EL (cell line): Measurements from ENCODE around the gene AHRR.

Source experiments
- DNase-seq: peaks from one replicate; pipeline ENCODE4 v3.0.0-alpha.2; 2016

Gene AHRR

DNA sequence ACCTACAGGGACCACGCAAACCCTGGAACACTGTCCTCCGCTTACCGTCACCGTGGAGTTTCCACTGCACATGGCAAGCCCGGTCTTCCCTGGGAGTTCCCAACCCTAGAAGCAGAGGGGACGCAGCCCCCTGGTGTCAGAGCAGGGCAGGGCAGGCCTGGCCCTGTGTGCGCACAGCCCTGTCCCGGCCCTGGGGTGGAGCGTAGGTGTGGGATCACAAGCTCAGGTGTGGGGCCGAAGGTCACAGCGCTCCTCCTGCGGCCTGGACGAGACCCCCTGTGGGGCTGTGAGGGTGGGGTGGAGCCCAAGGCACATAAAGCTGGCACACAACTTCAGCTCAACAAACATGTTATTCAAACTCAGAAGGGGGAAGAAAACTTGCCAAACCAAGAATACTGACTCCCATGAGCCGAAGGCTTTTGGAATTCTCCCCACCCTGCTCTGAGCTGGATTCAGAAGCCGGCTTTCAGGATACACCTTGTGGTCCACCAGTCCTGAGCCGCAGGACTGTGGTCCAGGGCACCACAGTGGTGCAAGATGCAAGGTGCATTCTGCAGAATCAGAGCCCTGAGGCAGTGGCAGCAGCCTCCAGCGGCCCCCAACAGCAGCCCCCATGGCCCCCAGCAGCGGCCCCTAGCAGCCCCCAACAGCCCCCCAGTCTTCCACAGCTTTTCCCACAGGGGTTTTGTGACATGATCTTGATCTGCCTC is 109.6 kb downstream of the AHRR start:
- peak; percentile 37 for DNase-seq

DNA sequence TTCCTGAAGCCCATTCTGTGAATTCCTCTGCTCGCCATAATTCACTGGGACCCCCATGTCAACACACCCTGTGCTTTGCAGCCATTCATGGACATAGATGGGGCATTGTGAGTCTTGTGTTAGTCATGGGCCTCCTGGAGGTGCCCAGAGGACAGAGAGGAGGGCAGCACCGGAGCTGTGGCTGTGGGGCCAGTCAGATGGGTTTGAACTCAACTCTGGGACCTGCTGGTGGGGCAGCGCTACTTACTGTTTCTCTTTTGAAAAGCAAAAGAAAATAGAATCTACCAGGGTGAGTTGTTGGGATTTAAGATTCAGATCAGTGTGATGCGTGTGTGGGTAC is 110.2 kb downstream of the AHRR start:
- no peak for DNase-seq

DNA sequence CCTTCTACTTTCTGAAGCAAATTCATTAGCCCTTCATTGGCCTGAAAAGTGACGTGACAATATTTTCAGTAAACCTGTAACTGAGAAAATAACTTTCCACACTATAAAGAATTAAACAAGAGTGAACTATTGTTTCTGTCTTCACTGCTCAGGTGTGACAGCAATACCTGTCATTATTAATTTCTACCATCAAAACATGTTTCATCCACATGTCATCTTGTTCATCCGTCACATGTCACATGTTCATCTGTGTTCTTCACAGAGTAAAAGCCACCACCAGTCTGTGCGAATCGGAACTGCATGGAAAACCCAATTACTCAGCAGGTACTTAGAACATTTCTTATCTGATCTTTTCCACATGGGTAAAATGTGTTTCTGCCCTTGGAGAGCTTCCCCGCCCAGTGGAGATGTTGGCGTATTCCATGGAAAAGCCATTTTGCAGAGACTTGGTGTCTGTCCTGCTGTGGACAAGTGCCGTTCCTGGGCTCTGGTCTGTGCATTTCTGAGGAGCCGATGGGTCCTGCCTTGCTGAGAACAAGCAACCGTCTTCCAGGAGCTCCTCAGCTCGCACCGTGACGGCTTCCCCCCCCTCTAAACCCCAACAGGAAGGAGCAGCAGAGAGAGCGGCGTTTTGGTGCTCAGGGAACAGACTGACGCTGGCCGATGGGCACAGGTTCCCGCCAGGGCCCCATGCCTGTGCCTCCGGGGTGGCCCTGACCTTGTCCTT is 110.8 kb downstream of the AHRR start:
- no peak for DNase-seq

DNA sequence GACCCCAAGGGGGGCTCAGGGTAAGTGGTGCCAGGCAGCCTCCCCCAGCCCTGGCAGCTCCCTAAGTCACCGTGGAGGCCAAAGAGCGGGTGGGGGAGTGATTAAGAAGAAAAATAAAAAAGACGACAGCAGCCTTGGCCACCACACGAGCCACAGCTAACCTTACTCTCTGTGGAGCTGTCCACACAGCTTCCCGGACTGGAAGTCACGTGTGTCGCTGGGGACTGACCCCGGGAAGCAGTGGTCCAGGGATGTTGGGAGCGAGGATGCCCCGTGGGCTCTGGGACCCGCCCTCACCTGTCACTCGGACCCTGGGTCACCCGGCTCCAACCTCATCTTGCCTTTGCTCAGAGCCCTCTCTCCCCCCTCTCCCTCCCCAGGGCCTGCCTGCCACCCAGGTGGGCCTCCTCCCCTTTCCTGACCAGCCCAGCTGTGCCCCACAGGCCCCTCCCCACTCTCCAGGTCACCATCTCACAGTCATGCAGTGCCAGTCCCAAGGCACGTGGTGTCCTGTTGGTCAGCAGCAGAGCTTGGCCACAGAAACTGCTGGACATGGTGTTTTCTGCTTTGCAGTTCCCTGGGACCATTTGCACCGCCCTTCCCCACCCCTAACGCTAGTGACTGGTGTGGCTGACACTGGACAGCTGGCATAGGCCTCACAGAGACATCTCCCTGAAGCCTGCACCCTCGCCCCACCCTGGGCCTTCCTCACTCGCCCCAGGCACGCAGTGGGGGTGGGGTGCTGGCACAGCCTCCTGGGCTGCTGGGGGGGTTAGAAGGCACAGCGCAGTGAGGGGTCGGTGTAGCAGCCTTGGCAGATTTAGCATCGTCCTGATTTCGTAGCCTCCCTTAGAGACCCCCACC is 111.6 kb downstream of the AHRR start:
- no peak for DNase-seq

DNA sequence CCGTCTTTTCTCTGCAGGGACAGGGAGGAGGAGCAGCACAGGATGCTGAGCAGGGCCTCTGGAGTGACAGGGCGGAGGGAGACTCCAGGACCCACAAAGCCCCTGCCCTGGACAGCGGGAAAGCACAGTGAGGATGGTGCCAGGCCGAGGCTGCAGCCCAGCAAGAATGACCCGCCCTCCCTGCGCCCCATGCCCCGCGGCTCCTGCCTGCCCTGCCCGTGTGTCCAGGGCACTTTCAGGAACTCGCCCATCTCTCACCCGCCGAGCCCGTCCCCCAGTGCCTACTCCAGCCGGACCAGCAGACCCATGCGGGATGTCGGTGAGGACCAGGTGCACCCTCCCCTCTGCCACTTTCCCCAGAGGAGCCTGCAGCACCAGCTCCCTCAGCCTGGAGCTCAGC is 112.3 kb downstream of the AHRR start:
- DNase-seq: no peak

DNA sequence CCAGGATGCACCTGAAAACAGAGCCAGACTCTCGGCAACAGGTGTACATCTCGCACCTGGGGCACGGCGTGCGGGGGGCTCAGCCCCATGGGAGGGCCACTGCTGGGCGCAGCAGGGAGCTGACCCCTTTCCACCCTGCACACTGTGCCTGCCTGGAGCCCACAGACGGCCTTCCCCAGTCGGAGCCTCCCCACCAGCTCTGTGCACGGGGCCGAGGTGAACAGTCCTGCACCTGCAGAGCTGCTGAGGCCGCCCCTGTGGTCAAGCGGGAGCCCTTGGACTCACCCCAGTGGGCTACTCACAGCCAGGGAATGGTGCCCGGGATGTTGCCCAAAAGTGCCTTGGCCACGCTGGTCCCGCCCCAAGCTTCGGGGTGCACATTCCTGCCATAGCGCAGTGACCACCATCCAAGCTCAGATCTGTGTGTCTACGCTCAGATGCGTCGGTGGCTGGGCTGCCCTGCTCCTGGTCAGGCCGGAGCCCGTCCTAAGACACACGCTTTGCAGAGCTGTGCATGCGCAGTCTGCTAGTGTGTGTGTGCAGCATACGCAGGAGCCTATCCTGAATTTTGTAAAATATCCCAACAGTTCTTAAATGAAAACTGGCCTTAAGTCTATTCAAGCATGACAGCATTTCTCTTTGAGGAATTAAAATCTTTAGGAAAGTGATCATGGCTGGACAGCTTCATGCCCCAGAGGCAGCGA is 113.1 kb downstream of the AHRR start:
- no peak for DNase-seq

DNA sequence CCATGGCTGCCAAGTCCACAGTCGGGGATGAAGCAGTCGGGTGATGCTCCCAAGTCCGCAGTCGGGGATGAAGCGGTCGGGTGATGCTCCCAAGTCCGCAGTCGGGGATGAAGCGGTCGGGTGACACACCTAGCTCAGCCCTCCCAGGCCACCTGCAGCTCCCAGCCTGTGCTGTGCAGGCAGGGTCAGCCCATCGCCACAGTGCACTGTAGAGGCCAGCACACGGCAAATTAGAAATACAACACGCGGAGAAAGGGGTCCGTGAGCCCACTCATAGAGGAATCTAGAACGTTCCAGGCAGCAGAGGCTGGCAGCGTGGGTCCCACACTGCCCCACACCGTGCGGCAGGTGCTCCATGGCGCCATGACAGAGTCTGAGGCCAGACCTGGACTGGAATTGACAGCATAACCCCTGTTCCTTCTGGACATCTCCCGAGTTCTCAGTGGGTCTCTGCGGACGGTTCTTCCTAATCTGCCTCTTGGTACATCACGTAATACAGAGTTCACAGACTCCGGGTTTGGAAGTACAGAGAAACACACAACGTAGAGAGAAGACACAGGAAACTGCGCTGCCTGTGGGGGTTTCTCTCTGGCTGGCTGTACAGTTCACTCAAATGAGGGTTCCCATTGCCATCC is 113.8 kb downstream of the AHRR start:
- no peak for DNase-seq

DNA sequence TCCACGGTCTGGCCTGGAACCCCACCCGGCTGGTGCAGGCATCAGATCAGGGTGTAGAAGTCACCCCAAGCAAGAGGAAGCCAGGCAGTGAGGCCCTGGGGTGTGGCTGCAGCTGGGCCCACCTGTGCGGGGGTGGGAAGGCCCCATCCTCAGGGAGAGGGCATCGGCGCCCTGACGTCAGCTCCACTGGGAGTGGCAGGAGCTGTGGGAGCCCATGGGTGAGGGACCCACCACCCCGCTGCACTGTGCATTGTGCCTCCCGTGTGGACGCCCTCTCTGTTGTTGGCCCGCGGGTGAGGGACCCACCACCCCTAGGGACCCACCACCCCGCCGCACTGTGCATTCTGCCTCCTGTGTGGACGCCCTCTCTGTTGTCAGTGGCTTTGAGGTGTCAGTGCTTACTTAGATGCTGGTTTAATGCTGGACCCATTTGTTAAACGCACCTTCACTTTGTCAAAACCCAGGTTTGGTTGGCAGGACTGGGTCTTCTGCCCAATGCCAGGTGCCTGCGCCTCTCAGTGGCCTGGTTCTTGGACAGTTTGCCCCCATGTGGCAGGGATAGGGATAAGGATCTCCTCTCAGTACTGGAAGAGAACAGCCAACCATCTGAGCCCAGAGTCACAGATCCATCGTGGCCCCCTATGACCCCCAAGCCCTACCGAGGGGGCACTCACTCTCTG is 114.6 kb downstream of the AHRR start:
- DNase-seq: peak; percentile 40

DNA sequence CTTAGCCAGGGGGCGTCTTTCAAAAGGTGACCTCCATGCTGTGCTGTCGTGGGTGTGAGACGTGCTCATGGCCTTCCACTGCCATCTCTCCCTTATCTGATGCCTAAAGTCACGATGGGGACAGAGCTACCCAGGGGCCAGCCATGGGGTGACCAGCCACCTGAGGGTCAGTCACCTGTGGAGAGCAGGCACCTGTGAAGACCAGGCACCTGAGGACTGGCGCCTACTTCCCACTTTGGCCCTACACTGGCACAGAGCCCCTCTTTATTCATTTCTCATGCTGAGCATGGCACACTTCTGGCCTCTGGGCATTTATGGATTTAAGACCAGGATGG is 115.1 kb downstream of the AHRR start:
- DNase-seq: no peak

DNA sequence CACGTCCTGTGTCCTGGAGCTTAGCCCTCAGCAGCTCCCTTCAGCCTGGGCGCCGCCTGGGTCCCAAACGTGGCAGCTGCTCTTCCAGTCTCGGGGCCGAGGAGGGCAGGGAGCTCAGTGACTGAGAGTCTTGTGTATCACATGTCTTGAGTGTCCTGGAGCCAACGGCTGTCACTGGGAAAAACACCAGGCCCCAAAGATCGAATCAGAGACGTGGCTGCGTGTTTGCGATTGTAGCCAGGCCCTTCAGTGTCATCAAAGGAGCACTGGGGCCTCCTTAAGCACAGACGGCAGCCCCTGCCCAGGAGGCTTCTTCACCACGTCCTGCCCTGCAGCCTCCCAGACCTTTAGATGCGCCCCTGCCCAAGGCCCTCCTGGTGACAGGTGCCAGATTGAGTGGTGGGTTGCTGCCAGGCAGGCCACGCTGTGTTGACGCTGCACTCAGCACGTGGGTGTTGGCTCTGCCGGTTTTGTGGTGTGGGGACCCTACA is 115.8 kb downstream of the AHRR start:
- DNase-seq: no peak

DNA sequence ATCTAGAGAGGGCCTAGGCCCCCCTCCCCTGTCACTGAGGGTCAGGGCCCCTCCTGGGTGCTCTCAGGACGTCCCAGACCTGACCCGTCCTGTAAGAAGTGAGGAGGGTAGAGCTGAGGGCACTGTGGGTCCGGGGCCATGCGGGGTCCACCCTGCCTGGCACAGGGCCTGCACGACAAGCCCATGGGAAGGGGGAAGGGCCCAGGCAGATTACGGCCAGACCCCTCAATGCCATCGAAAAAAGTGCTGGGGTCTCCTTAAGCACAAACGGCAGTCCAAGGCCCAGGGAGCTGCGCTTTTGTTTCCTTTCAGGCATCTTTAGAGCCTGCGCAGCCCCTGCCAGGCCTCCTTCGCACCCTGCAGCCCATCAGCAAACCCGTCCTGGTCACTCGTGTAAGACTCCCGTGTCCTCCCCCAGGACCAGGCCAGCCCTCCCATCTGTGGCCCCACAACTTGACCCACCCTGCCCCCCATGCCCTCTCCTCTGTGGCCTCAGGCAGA is 117.0 kb downstream of the AHRR start:
- no peak for DNase-seq

DNA sequence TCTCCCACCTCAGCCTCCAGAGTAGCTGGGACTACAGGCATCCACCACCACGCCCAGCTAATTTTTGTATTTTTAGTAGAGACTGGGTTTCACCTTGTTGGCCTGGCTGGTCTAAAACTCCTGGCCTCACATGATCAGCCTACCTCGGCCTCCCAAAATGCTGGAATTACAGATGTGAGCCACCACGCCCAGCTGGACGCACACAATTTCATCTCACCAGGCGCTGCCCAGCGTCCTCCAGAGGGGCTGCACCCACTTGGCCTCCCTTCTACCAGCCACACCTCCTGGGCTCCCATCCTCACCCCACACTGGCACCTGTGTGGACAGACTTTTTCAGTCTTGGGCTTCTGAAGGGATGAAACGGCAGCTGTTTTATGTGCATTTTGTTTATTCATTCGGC is 117.7 kb downstream of the AHRR start:
- no peak for DNase-seq

DNA sequence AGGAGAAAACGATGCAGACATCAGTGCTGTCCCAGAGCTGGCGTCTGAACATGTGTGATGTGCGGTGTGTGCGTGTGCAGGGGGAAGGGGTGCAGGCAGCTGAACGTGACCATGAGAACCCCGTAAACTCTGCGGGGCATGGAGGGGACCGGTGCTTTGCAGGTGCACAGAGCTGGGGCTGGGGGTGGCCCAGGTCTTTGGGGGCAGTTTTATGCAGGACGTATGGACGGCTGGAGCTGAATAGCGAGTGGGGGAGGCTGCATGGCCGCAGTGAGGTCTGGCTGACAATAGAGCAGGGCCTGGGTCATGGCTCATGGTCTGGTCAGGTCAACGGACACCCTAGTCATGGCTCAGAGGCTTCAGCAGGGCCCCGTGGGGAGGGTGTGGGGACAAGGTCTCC is 118.1 kb downstream of the AHRR start:
- no peak for DNase-seq

DNA sequence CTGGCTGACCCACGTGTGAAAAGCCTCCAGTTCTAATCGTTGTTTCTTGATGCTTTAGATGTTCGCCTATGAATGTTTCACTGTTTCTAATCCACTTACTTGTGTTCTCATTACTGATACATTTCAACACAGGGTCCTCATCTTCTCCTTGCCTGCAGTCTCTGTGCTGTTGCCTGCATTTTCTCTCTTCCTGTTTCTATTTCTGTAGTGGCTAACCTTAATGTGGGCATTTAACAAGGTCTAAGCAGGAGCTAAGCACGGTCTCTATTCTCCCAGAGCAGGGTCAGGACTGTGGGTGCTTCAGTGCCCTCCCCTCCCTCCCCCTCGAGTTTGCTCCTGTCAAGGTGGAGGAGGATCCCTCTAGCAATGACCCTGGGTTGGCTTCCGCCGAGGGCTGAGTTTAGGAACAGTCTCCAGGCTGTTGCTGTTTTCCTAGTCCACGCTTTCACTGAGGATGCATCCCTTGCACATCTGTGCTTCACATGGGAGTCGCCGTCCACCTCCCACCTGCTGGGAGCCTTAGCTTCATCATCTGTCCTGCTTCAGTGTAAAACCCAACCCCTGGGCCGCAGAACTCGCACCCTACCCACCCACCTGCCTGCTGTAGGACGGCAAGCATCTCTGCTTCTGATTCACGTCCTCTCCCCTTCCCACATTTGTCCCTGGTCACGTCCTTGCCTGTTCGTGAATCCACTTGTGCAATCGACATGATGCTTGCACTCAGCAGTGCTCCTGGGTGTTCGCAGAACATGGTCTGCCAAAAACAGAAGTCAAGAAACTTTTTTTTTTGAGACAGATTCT is 119.1 kb downstream of the AHRR start:
- no peak for DNase-seq

DNA sequence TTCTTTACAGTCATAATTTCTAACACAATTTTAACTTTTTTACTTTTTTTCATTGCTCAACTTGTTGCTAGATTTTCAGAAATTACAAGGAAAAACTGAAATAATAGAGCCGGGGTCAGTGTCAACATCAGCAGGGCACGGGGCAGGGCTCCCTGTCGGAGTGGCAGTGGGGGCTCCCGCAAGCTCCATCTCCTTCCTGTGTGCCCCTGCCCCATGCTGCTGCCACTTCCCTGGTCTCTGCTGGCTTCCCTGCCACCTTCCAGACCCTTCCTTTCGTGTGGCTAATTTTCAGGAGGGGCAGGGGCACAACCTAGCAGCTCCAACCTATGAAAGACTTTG is 120.5 kb downstream of the AHRR start:
- no peak for DNase-seq

DNA sequence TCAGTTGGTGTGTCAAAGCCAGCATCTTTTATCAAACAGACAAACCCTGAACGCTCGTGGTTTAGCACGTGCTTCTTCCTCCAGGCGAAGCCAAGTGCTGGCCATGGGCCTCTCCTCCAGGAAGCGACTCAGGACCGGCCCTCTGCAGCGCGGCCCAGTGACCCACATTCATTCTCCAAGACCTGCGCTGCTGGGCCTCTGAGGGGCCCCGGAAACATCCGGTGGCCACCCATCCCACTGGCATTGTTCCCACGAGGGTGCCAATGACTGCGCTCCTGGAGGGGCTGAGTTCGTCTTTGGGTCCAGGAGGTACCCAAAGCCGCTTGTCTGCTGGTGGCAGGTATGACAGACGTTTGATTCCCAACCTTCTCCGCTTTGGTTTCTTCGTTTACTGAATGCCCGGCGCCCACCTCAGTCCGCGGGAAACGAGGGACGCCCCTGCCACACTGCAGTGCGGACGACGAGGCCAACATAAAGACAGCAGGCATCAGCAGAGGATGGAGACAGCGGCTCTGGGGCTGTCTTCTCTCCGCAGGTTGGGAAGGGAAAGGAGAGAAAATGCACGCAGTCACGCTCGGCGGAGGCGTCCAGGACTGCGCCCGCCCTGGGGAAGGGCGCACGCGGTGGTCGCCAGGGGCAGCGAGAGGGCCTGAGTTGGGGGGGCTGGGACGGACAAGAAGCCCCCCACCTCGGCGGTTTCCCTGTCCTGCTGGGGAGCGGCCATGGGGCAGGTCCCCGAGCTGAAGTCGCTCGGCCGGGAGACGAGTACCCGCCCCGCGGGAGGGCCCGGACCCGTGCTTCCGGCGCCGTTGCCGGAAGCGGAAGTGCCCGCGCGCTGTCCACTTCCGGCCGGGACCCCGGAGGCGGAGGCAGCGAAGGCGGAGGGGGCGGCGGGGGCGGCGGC is 121.1 kb downstream of the AHRR start, which contains the start of gene EXOC3:
TSS of gene EXOC3 (plus strand) at position 842 of the 904 bp plus-strand sequence. CDS start 3,030 bp downstream, outside the sequence.
- DNase-seq: peak; percentile 77

DNA sequence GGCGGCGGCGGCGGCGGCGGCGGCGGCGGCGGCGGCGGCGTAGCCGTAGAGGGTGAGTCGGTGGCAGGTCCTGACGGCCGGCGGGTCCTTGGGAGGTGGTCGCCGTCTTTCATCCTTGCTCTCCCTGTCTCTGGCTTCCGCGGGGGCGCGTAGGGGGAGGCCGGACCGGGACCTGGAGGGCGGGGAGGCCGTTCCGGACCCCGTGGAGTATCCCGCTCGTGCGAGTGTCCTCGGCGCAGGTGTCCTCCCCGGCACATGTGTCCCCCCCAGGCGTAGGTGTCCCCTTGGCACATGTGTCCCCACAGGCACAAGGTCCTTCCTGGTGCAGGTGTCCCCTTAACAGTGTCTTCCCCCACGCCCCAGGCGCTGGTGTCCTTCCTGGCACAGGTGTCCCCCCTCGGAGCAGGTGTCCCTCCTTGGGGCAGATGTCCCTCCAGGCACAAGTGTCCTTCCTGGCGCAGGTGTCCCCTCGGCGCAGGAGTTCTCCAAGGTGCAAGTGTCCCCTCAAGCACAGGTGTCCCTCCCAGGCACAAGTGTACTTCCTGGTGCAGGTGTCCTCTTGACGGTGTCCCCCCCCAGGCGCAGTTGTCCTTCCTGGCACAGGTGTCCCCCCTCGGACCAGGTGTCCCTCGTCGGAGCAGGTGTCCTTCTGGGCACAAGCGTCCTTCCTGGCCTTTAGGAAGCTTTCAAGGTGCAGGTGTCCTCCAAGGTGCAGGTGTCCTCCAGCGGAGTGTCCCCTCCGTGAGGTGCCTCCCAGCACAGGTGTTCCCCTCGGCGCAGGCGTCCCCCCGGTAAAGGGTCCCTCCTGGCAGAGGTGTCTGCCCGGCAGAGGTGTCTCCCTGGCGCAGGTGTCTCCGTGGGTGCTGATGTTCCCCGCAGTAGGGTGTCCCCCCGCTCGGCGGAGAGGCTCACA is 122.0 kb downstream of the AHRR start:
- no peak for DNase-seq

DNA sequence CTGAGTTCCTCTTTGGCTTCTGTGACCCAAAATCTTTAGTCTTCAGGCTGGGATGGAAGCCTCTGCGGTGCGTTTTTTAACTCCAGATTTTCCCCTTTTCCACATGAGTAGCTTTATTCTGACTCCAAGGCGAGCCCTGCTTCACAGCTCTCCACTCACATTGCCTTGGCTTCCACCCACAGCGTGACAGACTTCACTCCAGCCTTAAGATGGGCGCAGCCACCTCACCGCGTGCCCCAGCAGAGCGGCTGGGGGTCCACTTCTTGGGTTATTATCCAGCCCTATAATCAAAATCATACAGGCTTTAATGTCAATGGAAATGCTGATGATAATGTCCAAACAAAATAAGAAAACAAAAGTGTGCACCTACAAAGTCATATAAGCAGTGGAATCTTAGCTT is 122.7 kb downstream of the AHRR start:
- no peak for DNase-seq

DNA sequence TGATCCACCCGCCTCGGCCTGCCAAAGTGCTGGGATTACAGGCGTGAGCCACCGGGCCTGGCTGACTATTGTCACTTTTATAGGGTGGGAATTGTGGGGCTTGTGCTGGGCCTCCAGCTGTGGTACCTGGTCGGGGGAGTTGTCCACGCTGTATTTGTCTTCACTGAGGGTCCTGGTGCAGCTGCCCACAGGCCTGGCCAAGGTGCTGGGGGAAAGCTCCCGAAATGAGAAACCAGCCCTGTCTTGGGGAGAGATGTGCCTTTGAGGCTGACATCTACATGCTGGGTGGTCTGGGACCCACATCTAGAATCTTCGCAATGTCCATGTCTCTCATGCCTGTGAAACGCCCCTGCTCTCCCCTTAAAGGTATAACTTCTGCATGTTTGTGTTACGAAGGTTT is 124.1 kb downstream of the AHRR start:
- no peak for DNase-seq
